ENCODE measurements around the gene GPC6.

The GPC6 gene

GRCh38 chr13:93653776-93654175 is 427.2 kb downstream of the GPC6 start:
- Mint-ChIP-seq H3K27ac (ENCODE audit: low read depth) (no peak overlapping the region), H3K36me3 (ENCODE audit: insufficient read depth) (no peaks in the 10 kb centered on the region), H3K4me3 (no peak overlapping the region), H3K9me3 (no peaks in the 10 kb centered on the region), H3K27me3 (no peaks in the 10 kb centered on the region), H3K4me1 (no peaks in the 10 kb centered on the region)
- no peak for ATAC-seq (replicated peaks; ENCODE audit: extremely low read depth, poor library complexity, severe bottlenecking)
- no peak for DNase-seq (ENCODE audit: low spot score in 2 of 2)

DNA sequence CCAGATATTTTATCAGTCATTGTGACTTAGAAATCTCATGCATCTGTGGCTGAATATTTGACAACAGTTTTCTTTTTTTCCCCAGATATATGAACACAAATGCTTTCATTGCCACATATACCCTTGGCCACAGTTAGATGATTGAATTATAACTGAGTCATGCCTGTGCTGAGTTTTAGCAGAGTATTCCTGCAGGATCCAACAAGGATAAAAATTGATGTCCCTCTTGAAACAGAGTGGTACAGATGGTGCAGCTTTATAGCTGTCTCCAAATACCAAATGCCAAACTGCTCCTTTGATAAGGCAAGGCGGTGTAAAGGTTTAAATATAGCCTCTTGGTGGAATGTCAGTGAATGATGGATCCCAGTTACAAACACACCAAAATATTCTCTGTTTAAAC is 428.5 kb downstream of the GPC6 start:
- Mint-ChIP-seq H3K4me1 (no peaks in the 10 kb centered on the region), H3K9me3 (no peaks in the 10 kb centered on the region), H3K27me3 (no peaks in the 10 kb centered on the region), H3K4me3 (no peak overlapping the region), H3K27ac (ENCODE audit: low read depth) (no peak overlapping the region), H3K36me3 (ENCODE audit: insufficient read depth) (no peaks in the 10 kb centered on the region)
- DNase-seq (ENCODE audit: low spot score in 2 of 2) (no peak), ATAC-seq (replicated peaks; ENCODE audit: extremely low read depth, poor library complexity, severe bottlenecking) (no peak)

DNA sequence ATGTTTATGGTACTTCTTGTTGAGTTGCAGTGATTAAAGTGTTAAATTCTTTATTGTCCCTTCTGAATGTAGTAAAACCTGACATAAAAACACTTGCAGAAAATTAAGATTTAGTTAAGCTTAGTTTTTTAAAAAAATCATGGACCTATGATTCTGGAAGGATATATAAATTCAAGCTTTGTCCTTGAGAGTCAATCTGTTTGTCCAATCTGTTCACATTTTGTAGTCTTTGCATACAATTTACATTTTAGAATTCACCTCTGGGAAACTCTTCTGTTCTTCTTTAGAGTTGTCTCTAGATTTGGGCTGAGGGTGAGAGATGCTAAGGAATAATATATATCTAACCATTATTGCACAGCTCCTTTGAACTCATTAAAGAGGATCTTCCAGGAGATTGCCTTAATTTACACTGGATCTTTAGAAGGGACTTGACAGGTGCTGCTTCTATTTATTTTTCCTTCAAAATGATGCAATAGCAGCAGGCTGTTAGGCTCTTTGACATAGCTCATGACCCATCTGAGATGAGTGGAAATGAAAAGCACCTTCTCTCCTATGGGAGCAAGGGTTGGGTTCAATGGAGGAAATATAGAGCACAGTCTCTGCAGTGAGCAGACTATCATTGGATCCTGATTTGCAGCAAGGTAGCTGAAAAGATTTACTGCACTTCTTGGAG is 433.9 kb downstream of the GPC6 start:
- Mint-ChIP-seq H3K27ac (ENCODE audit: low read depth) (no peak overlapping the region), H3K4me3 (no peak overlapping the region), H3K27me3 (no peaks in the 10 kb centered on the region), H3K9me3 (no peaks in the 10 kb centered on the region), H3K36me3 (ENCODE audit: insufficient read depth) (no peaks in the 10 kb centered on the region), H3K4me1 (no peaks in the 10 kb centered on the region)
- no peak for ATAC-seq (replicated peaks; ENCODE audit: extremely low read depth, poor library complexity, severe bottlenecking)
- no peak for DNase-seq (ENCODE audit: low spot score in 2 of 2)

DNA sequence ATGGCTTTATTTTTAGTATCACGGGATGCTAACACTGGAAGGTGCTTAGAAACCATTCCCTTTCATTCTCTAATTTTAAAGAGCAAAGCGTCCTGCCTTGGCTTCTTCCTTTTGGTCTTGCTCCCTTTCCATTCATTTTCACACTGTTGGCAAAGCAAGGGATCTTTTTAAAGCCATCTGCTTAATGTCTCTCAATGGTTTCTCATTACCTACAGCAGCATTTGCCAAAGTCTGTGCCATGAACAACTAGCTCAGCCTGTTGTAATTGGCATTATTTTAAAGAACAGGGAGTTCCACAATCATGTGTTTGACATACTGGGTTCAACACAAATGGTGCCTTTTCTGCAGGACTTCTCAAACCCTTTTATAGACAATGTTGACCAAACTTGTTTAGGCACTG is 444.3 kb downstream of the GPC6 start:
- no peak overlapping the region for H3K4me3 Mint-ChIP-seq
- no peaks in the 10 kb centered on the region for H3K36me3 Mint-ChIP-seq (ENCODE audit: insufficient read depth)
- DNase-seq (ENCODE audit: low spot score in 2 of 2) (no peak), ATAC-seq (replicated peaks; ENCODE audit: extremely low read depth, poor library complexity, severe bottlenecking) (no peak)
- peaks cover 9% of the 10 kb centered on the region for H3K9me3 Mint-ChIP-seq
- no peaks in the 10 kb centered on the region for H3K27me3 Mint-ChIP-seq
- H3K4me1 Mint-ChIP-seq, result no peaks in the 10 kb centered on the region
- no peak overlapping the region for H3K27ac Mint-ChIP-seq (ENCODE audit: low read depth)

DNA sequence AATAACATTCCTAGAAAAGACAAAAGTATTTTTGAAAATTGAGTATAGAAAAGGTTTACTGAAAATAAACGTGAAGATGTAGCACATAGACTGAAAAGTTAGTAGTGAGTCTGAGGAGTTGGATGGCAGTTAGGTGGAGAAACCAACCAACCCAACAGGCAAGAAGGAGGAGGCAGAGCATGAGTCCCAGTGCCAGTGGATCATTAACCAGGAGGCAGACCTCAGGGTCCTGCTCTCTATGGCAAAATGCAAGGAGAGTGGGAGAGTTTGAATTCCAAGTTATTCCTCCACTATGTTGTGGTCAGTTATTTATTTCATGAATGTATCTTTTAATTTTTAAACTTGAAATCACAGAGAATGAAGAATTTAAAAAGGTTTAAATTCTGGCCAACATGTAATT is 446.4 kb downstream of the GPC6 start:
- no peak for ATAC-seq (replicated peaks; ENCODE audit: extremely low read depth, poor library complexity, severe bottlenecking)
- no peak overlapping the region for H3K4me3 Mint-ChIP-seq
- H3K4me1 Mint-ChIP-seq, result no peaks in the 10 kb centered on the region
- H3K36me3 Mint-ChIP-seq (ENCODE audit: insufficient read depth), result no peaks in the 10 kb centered on the region
- peaks cover 9% of the 10 kb centered on the region for H3K9me3 Mint-ChIP-seq
- no peak for DNase-seq (ENCODE audit: low spot score in 2 of 2)
- no peaks in the 10 kb centered on the region for H3K27me3 Mint-ChIP-seq
- H3K27ac Mint-ChIP-seq (ENCODE audit: low read depth), result no peak overlapping the region

DNA sequence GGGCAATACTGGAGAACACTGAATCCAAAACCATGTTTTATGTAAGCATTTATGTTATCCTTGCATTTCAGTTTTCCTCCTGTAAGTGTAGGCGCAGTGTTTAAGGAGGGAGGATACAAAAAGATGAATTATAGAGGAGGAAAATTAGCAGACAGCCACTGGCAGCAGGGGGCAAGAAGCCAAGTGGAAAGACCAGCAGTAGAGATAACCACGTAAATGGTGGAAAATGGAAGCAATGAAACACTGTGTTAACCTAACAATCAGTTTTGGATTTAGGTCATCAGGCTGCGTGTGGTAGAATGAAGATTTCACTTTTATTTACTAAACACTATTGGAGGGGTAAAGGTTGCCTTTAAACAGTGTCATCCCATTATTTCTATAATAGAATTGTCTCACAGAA is 447.3 kb downstream of the GPC6 start:
- Mint-ChIP-seq H3K27me3 (no peaks in the 10 kb centered on the region), H3K9me3 (peaks cover 9% of the 10 kb centered on the region), H3K36me3 (ENCODE audit: insufficient read depth) (no peaks in the 10 kb centered on the region), H3K27ac (ENCODE audit: low read depth) (no peak overlapping the region), H3K4me1 (no peaks in the 10 kb centered on the region), H3K4me3 (no peak overlapping the region)
- DNase-seq (ENCODE audit: low spot score in 2 of 2) (no peak), ATAC-seq (replicated peaks; ENCODE audit: extremely low read depth, poor library complexity, severe bottlenecking) (no peak)

DNA sequence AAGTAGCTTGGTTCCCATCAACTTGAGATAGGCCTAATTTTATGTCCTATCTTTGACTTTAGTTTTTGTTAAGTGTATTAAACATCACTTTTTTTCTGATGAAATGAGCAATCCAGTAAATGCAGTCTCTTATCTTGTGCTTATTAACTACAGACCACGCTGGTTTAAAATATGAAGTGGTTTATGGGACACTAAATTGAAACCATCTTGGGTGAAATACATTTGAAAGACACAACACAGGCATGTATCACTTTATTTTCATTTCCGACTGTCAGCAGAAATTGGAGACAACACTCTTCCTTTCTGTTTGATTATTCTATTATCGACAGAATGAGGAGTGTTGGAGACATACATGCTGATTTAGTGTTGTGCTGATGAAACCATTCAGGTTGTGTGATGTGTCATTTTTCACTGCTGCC is 447.7 kb downstream of the GPC6 start:
- Mint-ChIP-seq H3K27me3 (no peaks in the 10 kb centered on the region), H3K4me3 (no peak overlapping the region)
- DNase-seq (ENCODE audit: low spot score in 2 of 2), result no peak

GRCh38 chr13:93680329-93680728 is 453.7 kb downstream of the GPC6 start:
- Mint-ChIP-seq H3K27ac (ENCODE audit: low read depth) (no peak overlapping the region), H3K9me3 (no peaks in the 10 kb centered on the region), H3K4me3 (no peak overlapping the region), H3K36me3 (ENCODE audit: insufficient read depth) (peaks cover 2% of the 10 kb centered on the region), H3K27me3 (no peaks in the 10 kb centered on the region), H3K4me1 (no peaks in the 10 kb centered on the region)
- ATAC-seq (replicated peaks; ENCODE audit: extremely low read depth, poor library complexity, severe bottlenecking) (no peak), DNase-seq (ENCODE audit: low spot score in 2 of 2) (no peak)

More for the DNA sequence above, 447.7 kb downstream of the GPC6 start:
- peaks cover 9% of the 10 kb centered on the region for H3K9me3 Mint-ChIP-seq
- no peak for ATAC-seq (replicated peaks; ENCODE audit: extremely low read depth, poor library complexity, severe bottlenecking)
- no peaks in the 10 kb centered on the region for H3K36me3 Mint-ChIP-seq (ENCODE audit: insufficient read depth)
- H3K4me1 Mint-ChIP-seq, result no peaks in the 10 kb centered on the region
- no peak overlapping the region for H3K27ac Mint-ChIP-seq (ENCODE audit: low read depth)

- no peak for DNase-seq (ENCODE audit: low spot score in 2 of 2)
- Mint-ChIP-seq H3K4me1 (no peaks in the 10 kb centered on the region), H3K4me3 (no peak overlapping the region), H3K27ac (ENCODE audit: low read depth) (no peak overlapping the region), H3K36me3 (ENCODE audit: insufficient read depth) (peaks cover 2% of the 10 kb centered on the region), H3K9me3 (no peaks in the 10 kb centered on the region), H3K27me3 (no peaks in the 10 kb centered on the region)
- no peak for ATAC-seq (replicated peaks; ENCODE audit: extremely low read depth, poor library complexity, severe bottlenecking)
Measured at GRCh38 chr13:93685900-93686299, 459.3 kb downstream of the GPC6 start.

DNA sequence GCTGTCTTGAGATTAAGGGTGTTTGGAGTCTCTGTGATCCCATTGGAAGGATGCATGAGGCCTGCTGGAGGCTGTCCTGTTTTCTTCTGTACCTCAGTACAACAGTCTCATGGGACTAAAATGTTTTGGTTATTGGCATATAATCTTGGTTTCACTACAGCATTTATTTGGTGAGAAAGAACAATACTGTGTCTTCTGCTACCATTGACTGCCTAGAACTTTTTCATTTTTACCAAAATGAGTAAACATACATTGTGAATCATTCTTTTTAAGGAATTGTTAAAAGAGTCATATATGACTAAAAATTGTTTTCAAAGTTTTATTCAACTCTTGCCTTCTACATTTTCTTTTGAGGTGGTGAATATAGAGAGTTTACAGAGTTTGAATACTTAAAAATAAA is 459.8 kb downstream of the GPC6 start:
- H3K27me3 Mint-ChIP-seq, result no peaks in the 10 kb centered on the region
- H3K36me3 Mint-ChIP-seq (ENCODE audit: insufficient read depth), result peaks cover 2% of the 10 kb centered on the region
- H3K27ac Mint-ChIP-seq (ENCODE audit: low read depth), result no peak overlapping the region
- no peaks in the 10 kb centered on the region for H3K9me3 Mint-ChIP-seq
- ATAC-seq (replicated peaks; ENCODE audit: extremely low read depth, poor library complexity, severe bottlenecking) (no peak), DNase-seq (ENCODE audit: low spot score in 2 of 2) (no peak)
- H3K4me1 Mint-ChIP-seq, result no peaks in the 10 kb centered on the region
- H3K4me3 Mint-ChIP-seq, result no peak overlapping the region

- DNase-seq (ENCODE audit: low spot score in 2 of 2) (no peak), ATAC-seq (replicated peaks; ENCODE audit: extremely low read depth, poor library complexity, severe bottlenecking) (no peak)
- Mint-ChIP-seq H3K36me3 (ENCODE audit: insufficient read depth) (peaks cover 2% of the 10 kb centered on the region), H3K27ac (ENCODE audit: low read depth) (no peak overlapping the region), H3K4me1 (no peaks in the 10 kb centered on the region), H3K9me3 (no peaks in the 10 kb centered on the region), H3K27me3 (no peaks in the 10 kb centered on the region), H3K4me3 (no peak overlapping the region)
Measured at GRCh38 chr13:93687261-93687660, 460.7 kb downstream of the GPC6 start.

GRCh38 chr13:93689333-93689732 is 462.7 kb downstream of the GPC6 start:
- no peak for DNase-seq (ENCODE audit: low spot score in 2 of 2)
- ATAC-seq (replicated peaks; ENCODE audit: extremely low read depth, poor library complexity, severe bottlenecking), result no peak
- H3K9me3 Mint-ChIP-seq, result no peaks in the 10 kb centered on the region
- no peaks in the 10 kb centered on the region for H3K4me1 Mint-ChIP-seq
- no peaks in the 10 kb centered on the region for H3K27me3 Mint-ChIP-seq
- H3K27ac Mint-ChIP-seq (ENCODE audit: low read depth), result no peak overlapping the region
- no peak overlapping the region for H3K4me3 Mint-ChIP-seq
- H3K36me3 Mint-ChIP-seq (ENCODE audit: insufficient read depth), result no peaks in the 10 kb centered on the region

DNA sequence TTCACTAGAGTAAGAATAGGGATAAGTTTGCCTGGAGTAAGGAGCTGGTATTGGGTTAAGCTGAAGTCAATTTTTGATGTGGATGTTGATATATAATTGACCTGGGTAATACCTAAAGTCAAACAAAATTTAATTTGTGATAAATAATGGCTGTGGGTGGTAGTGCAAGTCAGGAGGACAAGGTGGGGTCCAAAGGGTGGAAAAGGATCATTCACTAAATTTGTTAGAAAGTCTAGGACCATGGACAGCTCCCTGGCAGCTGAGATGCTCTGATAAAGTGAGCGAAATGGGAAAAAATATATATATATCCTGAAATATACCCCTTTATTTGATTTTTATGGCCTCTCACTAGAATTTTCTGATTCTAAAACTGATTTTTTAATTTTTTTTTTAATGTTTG is 463.5 kb downstream of the GPC6 start:
- H3K4me1 Mint-ChIP-seq, result no peaks in the 10 kb centered on the region
- no peak for ATAC-seq (replicated peaks; ENCODE audit: extremely low read depth, poor library complexity, severe bottlenecking)
- H3K27me3 Mint-ChIP-seq, result no peaks in the 10 kb centered on the region
- no peaks in the 10 kb centered on the region for H3K36me3 Mint-ChIP-seq (ENCODE audit: insufficient read depth)
- no peaks in the 10 kb centered on the region for H3K9me3 Mint-ChIP-seq
- H3K27ac Mint-ChIP-seq (ENCODE audit: low read depth), result no peak overlapping the region
- H3K4me3 Mint-ChIP-seq, result no peak overlapping the region
- DNase-seq (ENCODE audit: low spot score in 2 of 2), result no peak

Measured in central memory CD8-positive, alpha-beta T cell (primary cell).